NCI-H69 (cell line): Measurements from ENCODE around the gene FNBP1L.

ENCODE experiments used
- DNase-seq: peaks from one replicate; lab custom pipeline; 2025; lab: John Stamatoyannopoulos, UW

The FNBP1L gene

DNA sequence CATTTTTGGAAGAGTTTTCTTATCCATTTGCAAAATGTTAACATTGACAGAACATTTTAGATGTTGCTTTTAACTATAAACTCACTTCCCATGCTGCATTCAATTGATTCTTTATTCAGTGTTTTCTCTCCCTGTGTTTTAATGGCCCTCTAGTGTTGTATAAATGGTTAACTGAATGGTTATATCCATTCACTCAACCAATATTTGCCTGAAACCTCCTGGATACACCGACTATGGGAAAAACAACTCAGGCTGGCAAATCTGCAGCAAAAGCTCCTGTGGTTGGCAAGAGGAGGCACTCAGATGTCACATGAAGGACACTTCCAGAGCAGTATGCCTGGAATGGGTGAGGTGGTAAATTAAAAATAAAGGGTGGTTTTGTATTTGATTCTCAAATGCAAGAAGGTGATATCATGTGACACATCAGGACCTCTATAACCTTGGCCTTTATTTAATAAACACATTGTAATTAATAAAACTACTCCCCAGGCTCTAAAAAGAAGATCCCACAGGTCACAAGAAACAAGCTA, 126.1 kb downstream of the FNBP1L start:
- DNase-seq: peak; percentile 7

DNA sequence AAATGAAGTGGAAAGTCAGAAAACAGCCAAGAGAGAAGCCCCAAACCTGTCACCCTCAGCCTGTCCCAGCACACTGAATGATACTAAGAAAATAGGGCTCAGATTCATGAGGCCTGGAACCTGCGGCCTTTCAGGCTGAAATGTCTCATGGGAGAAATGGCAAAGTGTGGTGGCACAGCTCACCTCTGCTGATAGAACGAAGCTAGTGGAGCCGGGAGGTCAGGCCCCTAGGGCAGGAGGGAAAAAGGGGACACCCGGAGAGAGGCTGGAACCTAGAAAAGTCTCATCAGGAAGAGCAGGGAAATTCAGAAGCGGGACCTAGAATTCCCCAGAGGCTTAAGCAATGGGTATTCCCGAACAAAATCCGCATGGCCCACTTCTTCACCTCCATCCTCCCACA, 126.6 kb downstream of the FNBP1L start:
- DNase-seq: peak; percentile 26

DNA sequence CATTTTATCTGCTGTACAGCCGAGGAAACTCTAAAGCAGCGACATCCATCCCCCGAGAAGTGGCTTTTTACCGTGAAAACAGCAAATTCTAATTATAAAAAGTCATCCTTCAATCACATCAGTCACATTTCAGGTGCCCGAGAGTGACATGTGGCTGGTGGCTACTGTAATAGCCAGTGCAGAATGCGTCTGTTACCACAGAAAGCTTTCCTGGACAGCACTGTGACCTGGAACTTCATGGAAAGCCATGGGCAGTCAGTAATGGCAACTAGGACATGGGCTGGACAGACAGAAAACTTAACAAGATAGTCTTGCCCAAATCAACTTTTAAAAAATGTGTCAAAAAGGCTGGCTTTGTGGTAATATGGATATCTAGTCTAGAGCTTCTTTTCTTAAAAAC, 127.1 kb downstream of the FNBP1L start:
- DNase-seq: no peak

- peak; percentile 94 for DNase-seq
Observed at GRCh38 chr1:93575621-93576284, 127.8 kb downstream of the FNBP1L start.

- DNase-seq: peak; percentile 95
Observed at GRCh38 chr1:93576346-93576745, 128.4 kb downstream of the FNBP1L start.

GRCh38 chr1:93576746-93577145, 128.8 kb downstream of the FNBP1L start:
- DNase-seq: no peak

- peak; percentile 92 for DNase-seq
Observed at GRCh38 chr1:93577536-93578432, 129.9 kb downstream of the FNBP1L start.

DNA sequence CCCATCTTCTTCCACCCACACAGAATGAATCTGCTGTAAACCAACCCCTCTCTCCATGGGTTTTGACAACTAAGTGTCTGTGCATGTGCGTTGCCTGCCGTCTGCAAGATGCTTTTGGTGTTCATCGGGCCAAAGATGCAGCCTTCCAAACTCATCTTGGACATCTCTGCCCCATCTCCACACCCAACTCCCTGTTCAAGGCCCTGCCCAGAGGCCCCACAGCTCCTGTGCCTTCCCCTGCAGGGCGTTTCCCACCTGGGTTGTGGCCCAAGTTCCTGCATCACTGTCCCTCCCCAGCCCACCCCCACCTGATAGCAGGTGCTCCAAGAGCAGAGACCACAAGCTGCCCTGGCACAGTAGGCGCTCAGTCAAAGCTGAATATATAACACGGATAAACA, 130.5 kb downstream of the FNBP1L start:
- peak; percentile 41 for DNase-seq

GRCh38 chr1:93578911-93579825, 131.2 kb downstream of the FNBP1L start:
- DNase-seq: peak; percentile 46

GRCh38 chr1:93579891-93580290, 132.0 kb downstream of the FNBP1L start:
- peak; percentile 21 for DNase-seq

GRCh38 chr1:93581917-93582850, 134.3 kb downstream of the FNBP1L start:
- DNase-seq: peak; percentile 74

GRCh38 chr1:93584261-93585003, 136.5 kb downstream of the FNBP1L start:
- DNase-seq: no peak

DNA sequence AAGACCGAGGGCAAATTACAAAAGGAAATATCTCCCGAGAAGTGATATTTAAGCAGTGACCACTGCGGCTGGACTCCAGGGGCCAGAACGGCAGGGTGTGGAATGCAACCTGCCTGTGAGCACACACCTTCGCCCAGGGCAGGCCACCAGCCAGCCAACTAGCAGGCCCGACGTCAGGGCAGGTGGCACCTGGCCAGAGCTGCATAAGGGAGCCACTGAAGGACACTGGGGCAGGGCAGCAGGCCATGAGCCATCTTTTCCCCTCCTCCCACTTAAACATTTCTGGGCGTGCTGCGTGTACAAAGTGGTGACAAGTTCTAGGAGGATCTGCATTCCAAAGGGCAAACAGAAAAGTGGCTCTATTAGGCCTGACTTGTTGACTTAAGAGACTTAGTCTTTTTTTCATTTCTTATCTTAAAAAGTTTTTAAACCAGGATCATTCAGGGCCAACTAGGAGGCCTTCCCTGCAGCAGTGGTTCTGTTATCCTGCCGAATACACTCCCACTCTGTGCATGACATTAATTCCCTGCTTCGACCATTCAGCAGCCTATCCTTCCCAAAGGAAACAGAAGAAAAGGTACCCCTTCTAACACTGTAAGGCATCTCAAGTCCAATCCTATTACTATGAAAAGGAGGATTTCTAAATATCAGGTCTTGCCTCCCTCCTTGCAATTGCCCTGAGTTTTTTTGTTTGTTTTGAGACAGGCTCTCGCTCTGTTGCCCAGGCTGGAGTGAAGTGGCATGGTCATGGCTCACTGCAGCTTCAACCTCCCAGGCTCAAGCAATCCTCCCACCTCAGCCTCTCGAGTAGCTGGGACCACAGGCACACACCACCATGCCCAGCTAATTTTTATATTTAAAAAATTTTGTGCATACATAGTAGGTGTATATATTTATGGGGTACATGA, 137.4 kb downstream of the FNBP1L start:
- DNase-seq: peak; percentile 14

GRCh38 chr1:93587354-93587753, 139.4 kb downstream of the FNBP1L start:
- no peak for DNase-seq

GRCh38 chr1:93588206-93588605, 140.3 kb downstream of the FNBP1L start:
- DNase-seq: no peak

- DNase-seq: no peak
Observed at GRCh38 chr1:93588955-93589354, 141.0 kb downstream of the FNBP1L start.

GRCh38 chr1:93591291-93591675, 143.4 kb downstream of the FNBP1L start:
- peak; percentile 51 for DNase-seq

DNA sequence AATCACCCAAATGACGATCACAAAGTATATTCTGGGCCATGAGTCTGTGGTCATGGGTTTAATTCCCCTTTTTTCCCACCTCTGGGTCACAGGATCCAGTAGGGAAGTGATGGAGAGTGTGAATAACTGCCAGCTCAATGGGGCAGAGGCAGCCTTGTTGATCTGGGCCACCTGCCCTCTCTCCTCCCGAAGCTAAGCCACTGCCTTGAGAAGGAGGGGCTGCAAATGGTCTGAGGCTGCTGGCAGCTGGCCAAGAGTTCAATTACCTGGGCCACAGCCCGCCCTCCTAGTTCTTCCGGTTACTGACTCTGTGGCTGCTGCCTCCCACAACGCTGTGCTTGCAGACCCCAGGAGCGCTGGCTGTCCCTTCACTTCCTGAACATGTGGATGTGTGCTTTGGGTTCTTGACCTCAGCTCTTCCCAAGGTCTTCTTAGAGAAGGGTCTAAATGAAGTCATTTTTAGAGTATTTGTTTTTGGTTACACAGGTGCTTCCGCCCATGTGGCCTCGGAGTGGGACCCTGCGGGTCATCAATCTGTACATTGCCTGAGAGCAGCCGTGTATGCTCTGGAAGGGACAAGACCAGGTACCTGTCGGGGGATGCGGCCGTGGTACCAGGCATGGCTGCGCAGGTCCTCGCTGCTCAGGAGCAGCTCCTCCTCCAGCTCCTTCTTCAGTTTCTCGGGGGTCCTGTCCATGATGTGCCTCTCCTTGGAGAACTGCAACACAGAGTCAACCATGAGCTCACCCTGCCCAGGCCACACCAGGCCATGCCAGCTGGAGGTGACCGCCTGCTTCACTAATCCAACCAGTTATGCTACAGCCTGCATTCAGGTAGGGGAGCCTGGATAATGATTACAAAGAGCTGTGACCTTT, 144.0 kb downstream of the FNBP1L start:
- DNase-seq: peak; percentile 97
